ENCODE results near the gene ICA1.
"Not testable (repeated sequence)": the region's sequence is repeated elsewhere in the genome, so short reads cannot be mapped to it uniquely, and the experiment has no call there.

Gene ICA1

DNA sequence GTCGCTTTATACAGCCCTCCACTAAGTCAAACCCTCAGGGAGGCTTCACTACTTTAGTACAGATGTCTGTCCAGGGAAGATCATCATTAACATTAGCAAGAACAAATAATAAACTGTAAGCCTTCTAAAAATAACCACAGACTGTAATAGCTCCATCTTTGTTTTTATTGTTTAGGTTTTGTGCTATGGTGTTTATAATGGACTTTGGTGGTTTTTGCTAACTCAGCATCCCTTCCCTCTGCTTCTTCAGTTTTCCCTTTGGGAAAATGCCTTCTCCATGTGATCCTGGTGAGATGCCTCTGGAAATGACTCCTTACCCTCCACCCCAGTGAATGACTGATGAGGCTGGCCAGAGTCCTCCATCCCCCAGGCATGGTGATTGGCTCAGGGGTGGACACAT, 131.3 kb downstream of the ICA1 start:
- no peak for DNase-seq (ENCODE audit: low read depth)

DNA sequence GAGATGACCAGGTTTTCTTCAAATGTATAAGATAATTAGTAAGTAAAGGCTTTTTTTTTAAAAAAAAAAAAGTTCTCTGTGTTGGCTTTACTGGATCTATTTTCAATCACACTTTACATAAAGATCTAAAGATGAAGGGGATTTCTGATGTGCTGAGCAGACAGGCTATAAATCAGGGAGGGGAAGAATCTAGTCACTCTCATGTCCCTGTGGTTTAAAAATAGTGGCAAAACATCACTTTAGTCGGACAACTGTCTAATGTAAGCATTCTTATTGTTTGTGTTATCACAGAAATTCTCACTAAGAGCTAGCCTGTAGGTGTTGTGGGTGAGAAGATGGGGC, 132.7 kb downstream of the ICA1 start:
- no peak for DNase-seq (ENCODE audit: low read depth)

DNA sequence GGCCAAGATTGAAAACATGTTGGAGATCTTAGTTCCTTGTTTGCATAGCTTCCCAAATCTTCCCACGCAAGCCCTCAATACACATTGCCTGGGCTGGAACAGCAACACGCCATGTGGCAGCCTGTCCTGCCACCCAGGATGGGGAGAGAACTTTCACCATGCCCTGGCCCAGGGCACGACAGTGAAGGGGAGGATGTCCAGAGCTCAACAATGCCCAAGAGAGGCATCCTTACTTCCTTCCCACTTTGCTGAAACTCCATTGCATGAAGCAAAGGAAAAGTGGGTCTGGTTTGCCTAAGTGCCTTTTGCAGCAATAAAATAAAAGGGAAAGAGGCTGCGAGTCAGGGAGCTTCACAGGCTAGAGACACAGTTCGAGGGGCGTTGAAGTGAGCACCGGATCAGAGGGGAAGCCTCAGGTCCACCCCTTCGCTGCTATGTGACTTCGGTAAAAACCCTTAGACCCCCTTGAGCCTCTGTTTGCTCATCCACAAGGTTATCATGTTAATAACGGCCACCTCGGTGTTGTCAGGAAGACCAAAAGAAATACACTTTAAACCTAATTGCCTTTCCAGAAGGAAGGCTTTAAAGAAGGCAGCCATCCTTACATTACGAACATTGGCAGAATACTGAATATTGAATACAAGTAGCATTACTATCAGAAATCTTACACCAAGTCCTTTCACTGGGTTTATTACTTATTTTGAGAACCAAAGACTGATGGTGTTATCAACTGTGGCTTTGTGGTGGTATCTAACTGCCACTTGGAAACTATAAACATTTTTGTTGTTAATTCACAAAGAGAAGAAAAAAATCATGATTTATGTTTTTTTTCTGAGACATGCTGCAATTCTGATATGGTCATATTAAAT, 133.3 kb downstream of the ICA1 start:
- DNase-seq (ENCODE audit: low read depth), result no peak

DNA sequence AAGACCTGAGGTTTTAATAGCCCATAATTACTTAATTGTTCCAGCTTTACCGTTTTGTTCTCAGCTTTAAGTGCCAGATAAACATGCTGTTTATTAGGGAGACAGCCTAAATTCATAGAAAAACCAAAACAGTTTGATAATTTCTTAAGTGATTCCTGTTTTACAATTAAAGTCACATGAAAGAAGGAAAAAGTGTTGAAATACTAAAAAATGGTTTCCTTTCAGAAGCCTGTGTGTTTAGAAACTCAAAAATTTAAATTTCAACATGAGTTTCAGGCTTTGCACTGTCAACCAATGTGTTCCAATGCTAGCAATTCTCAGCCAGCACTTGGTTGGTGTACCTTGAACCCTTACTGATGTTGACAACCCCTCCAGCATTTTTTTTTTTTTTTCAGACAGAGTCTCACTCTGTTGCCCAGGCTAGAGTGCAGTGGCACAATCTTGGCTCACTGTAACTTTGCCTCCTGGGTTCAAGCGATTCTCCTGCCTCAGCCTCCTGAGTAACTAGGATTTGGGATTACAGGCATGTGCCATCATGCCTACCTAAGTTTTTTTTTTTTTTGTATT, 135.3 kb downstream of the ICA1 start:
- no peak for DNase-seq (ENCODE audit: low read depth)

DNA sequence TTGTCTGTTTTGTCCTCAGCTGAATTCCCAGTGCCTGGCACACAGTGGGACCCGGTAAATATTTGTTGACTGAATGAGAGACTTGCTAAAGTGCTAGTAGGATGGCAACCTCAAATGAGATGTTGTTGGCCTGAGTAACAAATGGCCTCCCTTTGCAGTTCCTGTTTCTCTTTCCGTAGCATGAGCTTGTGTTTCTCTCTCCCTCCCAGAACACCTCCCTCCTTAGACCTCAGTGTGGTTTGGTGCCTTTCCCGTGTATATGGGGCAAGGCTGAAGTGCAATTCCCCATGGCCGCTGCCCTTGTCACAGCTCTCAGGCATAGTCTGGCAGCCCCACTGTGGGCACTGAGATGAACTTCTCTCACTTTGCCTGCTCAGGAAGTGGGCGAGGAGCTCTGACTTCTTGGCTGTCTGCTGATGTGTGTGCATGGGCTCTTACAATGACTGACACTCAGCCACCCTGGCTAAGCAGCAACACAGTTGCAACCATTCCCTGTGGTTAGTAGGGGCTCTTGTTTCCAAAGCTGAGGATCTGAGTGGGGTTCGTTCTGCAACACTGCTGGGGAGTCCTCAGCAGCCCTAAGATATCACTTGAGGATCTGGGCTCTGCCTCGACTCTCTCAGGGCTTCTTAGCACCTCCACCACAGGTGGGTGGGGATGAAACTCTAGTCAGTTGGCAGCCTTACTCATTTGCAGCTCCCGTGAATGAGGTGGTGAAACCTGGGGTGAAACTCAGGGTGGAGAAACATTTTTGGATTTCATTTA, 136.1 kb downstream of the ICA1 start:
- DNase-seq (ENCODE audit: low read depth), result peak; percentile 70

DNA sequence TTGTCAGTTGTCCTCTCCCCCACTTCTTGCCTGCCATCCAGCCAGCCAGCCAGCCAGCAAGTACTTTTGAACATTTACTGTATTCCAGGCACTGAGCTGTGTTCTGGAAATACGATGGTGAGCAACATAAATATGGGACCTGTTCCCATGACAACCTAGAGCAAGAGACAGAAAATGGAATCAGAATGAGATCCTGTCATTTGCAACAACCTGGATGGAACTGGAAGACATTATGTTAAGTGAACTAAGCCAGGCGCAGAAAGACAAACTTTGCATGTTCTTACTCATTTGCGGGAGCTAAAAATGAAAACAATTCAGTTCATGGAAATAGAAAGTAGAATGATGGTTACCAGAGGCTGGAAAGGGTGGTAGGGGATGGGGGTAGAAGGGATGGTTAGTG, 140.7 kb downstream of the ICA1 start:
- no peak for DNase-seq (ENCODE audit: low read depth)

DNA sequence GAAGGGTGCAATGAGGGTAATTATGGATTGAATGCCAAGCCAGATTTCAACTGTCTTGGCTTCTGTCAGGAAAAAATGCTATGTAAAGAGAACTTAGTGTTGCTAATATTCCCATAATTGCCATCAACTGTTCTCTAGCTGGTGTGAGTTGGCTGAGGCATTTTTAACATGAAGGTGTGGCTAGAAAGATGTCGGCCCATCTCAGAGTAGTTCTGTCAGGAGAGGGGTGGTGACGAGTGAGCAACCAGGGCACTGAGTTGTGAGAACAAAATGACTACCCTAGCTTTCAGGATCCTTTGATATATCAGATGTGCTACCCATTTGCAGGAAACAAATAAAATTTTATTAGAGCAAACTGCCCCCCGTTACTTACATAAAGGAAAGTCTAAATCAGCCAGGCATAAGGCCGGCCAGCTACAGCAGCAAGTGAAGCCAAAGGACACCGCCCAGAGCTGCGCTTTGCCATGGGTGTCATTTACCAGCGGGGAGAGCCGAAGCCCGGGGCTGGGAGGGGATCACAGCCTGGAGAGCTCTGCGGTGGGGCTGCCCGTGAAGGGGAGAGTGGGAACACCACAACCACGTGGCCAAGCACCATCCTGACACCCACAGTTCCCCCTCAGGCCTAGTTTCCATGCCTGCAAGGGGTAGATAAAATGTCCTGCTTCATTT, 141.4 kb downstream of the ICA1 start:
- no peak for DNase-seq (ENCODE audit: low read depth)

DNA sequence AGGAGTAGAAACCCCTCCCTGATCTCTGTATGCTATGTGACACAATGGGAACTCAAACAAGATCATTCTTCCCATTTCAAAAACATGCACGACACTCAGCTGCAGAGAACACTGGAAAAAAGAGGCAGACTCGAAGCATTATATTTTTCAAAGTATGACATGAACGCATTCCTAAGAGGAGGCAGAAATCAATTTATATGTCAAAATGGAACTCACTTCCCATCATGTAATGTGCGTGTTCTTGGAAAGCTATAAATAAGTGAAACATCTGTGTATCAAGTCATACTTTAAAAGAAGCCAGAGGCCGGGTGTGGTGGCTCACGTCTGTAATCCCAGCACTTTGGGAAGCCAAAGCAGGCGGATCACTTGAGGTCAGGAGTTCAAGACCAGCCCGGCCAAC, 142.7 kb downstream of the ICA1 start:
- DNase-seq (ENCODE audit: low read depth), result no peak

DNA sequence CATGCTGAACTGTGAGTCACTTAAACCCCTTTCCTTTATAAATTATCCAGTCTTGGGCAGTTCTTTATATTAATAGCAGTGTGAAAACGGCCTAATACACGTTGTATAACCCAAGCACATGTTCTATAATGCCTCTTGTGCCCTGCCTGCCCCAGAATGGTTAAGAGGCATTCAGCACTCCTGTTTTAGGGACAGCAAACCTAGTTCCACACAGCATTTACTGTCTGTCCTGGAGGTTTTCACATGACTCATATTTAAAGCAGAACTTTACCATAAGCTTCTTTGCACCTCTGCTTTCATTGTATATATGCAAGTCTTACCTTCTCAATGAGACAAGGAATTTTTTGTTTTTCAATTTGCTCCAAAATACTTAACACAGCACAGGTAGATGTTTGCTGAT, 144.8 kb downstream of the ICA1 start:
- DNase-seq (ENCODE audit: low read depth), result no peak

DNA sequence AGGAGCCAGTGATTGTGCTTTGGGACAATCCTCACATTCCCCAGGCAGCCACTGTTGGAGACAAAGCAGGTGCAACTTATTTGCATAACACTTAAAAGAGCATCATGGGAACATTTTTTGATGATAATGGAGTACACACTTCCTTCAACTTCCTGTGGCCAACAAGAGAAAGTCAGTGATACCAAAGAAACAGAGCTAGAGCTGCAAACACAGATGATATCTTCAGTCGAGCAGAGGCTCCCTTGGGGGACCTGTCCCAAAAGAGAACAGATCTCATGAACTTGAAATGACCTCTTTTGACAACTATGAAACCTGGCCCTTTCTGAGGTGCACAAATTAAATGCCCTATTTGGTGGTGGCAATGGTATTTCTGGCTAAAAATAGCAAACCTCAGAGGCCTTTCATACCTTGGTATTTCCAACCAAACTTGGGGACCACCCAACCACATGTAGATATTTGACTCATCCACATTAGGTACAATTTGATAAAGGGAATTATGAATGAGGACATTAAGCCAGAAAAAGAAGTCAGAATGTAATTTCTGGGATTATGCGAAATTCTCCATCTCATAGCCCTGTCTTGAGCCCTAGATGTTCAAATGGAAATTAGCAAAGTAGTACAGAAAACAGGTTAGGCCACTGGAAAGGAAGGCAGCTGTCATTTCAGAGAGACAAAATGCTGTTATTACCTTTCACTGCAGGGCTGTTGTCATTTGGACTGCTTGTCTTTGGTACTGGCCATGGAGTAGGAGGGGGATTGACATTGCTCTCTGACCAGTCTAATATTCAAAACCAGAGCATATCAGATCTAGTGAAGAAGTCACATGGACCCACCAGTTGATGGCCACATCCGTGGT, 146.2 kb downstream of the ICA1 start:
- no peak for DNase-seq (ENCODE audit: low read depth)

DNA sequence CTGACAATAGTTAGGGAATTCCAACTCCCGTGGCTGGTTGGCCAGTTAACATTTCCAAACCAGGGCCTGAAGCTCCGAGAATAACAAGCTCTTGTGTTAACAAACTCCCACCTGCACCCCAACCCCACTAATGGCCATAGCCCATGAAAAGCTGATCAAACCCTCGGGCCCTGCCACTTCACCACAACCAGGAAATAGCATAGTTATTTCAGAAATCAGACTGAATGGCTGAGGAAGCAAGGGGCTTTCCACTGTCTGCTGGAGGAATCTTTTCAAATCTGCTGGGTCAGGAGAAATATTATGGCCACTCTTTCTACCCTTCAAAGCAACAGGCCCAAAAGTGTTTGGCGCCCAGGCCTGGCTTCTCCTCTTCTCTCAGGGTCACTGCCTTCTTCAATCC, 147.8 kb downstream of the ICA1 start:
- no peak for DNase-seq (ENCODE audit: low read depth)

DNA sequence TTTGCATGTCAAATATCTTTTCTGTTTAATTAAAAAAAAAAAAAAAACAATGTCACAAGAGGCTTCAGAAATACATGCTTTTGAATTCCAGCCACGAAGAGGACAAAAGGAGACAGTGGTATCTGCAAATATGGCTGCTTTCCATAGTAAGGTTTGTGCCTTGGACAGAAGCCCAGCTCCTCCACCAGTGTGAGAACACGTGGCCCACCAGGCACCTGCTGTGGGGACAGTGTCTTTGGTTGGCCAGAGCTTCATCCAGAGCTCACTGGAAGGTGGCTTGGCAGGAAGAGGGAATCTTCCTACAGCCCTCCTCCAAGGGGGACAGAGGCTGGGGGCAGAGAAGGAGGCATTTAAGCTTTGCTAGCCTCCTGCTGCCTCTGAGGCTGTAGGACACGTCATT, 148.8 kb downstream of the ICA1 start:
- DNase-seq (ENCODE audit: low read depth), result no peak

DNA sequence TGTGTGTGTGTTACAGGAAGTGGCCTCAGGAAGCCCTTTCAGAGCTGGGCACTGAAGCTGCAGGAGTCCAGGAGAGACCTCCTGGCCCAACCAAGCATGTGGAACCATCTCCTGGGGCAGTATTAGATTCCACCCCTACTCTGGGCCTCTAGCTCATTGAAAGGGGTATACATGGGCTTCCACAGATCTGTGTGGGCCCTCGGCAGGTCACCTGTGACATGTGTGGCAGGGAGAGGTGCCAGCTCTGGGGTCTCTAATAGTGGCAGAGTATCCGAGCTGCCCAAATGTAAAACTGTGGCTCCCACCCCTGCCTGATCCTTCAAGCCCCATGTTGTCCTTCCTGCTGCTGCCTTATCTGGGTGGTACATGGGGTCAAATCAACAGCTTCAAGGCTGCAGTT, 149.3 kb downstream of the ICA1 start:
- no peak for DNase-seq (ENCODE audit: low read depth)

DNA sequence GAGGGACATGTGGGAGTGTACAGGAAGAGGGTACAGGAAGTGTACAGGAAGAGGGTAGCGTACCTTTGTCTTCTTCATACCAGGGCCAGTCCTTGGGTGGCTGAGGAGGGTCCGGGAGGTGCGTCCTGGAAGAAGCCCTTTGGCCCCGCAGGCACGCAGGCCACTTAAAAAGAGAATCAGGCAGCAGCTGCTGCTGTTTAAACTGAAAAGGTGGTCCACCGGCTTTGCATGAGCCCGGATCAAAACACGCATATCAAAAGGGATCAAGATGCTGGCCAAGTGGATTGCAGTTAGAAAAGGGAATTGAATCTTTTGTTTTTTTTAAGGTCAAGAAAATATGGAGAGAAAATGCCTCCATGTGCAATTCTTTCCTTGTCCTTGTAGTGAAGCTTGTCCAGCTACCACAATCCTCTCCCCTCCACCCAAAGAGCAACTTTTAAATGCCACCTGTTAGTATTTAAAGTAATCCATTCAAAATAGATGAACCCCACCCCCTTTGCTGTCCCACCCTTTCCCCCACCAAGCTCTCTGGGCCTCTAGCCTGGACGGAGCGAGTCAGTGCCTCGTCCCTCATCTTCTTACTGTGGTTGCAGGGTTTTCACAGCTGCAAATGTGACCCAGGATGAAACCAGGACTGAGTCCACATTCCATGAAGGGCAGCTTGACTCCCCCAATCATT, 150.5 kb downstream of the ICA1 start:
- DNase-seq (ENCODE audit: low read depth), result no peak

DNA sequence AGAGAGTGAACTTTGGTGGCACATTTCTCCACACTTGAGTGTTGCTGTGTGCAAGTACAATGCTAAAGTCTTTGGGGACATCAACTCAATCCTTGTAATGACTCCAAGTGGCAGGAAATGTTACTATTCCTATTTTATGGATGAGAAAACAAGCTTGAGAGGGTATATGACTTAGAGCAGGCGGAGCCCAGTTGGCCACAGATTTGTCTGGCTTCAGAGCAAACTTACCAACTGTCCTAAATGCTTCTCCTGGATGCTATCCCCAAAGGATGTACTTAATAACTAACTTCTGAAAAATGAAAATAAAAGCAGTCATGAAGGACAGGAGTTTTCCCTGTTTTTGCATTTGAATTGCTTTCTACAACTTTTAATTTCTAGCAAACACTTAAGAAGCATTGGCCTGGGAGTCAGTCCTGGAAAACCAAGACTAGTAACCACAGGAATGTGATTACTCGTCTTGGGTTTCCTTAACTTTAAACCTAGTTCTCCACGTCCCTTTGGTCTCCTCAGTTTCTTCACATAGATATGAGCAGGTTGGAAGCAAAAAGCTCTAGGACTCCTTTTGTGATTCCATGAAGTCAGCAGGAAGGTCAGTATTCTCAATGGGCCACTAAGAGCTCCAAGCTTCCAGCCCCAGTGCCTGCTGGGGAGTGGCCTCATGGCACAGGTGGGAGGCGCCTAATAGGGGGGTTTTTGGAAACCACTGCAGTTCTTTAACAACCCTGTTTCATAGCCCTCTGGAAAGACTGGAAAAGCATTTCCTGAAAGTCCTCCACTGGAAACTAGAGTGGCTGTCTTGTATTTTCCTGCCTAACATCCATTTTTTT, 152.6 kb downstream of the ICA1 start:
- no peak for DNase-seq (ENCODE audit: low read depth)

DNA sequence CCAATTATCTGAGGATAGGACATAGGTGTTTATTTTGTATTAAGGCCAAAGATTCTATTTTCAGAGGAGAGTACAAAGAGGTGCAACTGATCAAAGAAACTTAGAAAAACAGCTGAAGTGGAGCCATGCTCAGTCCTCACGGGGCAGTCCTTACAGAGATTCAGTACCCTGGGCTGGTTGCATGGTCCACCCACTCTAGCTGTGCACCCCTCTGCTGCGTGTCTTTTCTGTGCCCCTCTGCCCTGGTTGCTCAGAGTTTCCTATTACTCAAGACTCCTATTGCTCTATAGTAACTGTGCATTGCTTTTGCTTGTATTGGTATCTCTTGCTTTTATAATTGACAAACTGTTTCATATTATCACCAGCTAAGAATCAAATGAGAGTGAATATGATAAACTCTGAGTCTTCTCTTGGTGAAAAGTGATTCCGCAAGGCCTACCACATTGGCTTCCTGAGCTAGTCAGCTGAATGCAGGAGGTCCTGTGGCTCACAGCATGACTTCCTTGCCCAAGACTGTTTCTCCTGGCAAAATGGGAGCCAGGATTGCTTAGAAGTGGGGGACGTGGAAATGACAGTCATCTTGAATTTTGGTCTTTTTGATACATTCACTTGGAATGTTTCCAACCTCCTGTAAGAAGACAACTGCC, 156.4 kb downstream of the ICA1 start:
- DNase-seq (ENCODE audit: low read depth), result no peak

DNA sequence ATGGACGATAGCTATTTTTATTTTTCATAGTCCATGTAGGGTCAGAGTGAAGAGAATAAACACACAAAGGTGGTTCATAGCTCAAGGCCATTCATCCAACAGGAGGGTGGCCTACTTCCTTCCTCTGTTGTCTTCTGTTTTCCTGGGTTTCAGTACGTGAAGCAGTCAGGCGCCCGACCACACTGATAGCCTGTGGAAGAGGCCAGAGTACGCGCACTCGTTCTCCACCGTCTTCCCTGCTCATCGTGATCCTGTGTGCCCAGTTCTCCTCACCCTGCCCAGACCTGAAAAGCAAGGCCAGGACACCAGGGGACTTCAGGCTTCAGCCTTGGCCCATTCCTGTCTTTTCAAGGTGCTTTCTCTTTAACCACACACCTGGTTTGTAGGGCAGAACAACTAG, 158.7 kb downstream of the ICA1 start:
- DNase-seq (ENCODE audit: low read depth), result no peak

DNA sequence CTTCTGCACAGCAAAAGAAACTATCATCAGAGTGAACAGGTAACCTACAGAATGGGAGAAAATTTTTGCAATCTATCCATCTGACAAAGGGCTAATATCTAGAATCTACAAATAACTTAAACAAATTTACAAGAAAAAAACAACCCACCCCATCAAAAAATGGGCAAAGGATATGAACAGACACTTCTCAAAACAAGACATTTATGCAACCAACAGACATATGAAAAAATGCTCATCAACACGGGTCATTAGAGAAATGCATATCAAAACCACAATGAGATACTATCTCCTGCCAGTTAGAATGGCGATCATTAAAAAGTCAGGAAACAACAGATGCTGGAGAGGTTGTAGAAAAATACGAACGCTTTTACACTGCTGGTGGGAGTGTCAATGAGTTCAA, 160.7 kb downstream of the ICA1 start:
- DNase-seq (ENCODE audit: low read depth), result not testable (repeated sequence)
